UCSD-AML1 (cell line): ENCODE measurements around the gene BMP4.

Source experiments
- DNase-seq: peaks from one replicate; lab custom pipeline; 2025; ENCODE audit not compliant: unreplicated experiment; lab: John Stamatoyannopoulos, UW

The BMP4 gene

GRCh38 chr14:53946404-53947093, 10.1 kb downstream of the BMP4 start:
- DNase-seq, result no peak

GRCh38 chr14:53946071-53946403, 10.6 kb downstream of the BMP4 start:
- DNase-seq, result no peak

- no peak for DNase-seq
These were observed 12.9 kb downstream of the BMP4 start for GRCh38 chr14:53943751-53944083.

GRCh38 chr14:53942970-53943750, 13.5 kb downstream of the BMP4 start:
- DNase-seq, result no peak

- no peak for DNase-seq
These were observed 18.3 kb downstream of the BMP4 start for GRCh38 chr14:53938136-53938837.

GRCh38 chr14:53934778-53935414, 21.7 kb downstream of the BMP4 start:
- no peak for DNase-seq

GRCh38 chr14:53932966-53933365, 23.7 kb downstream of the BMP4 start:
- DNase-seq, result no peak

- DNase-seq, result no peak
These were observed 26.5 kb downstream of the BMP4 start for GRCh38 chr14:53929871-53930715.

- no peak for DNase-seq
These were observed 29.5 kb downstream of the BMP4 start for GRCh38 chr14:53927171-53927570.

- no peak for DNase-seq
These were observed 31.3 kb downstream of the BMP4 start for GRCh38 chr14:53925201-53925766.

GRCh38 chr14:53924753-53925152, 31.9 kb downstream of the BMP4 start:
- DNase-seq, result no peak

GRCh38 chr14:53921027-53921426, 35.6 kb downstream of the BMP4 start:
- DNase-seq, result no peak

GRCh38 chr14:53916239-53916638, 40.4 kb downstream of the BMP4 start:
- DNase-seq, result no peak

GRCh38 chr14:53915364-53916014, 41.1 kb downstream of the BMP4 start:
- DNase-seq, result no peak

GRCh38 chr14:53912021-53912420, 44.6 kb downstream of the BMP4 start:
- no peak for DNase-seq

- no peak for DNase-seq
These were observed 48.2 kb downstream of the BMP4 start for GRCh38 chr14:53908416-53908815.

- no peak for DNase-seq
These were observed 54.3 kb downstream of the BMP4 start for GRCh38 chr14:53902307-53902706.

- DNase-seq, result no peak
These were observed 56.1 kb downstream of the BMP4 start for GRCh38 chr14:53900499-53900898.
